Memory B cell (primary cell): Measurements from ENCODE around the gene LRIG3.
"Not testable (repeated sequence)": the region's sequence is repeated elsewhere in the genome, so short reads cannot be mapped to it uniquely, and the experiment has no call there.

Experiments
- ATAC-seq: fragments of 150-1000 bp; cut with Tn5 transposase; 2 replicates; pipeline ENCODE4 v1.10.0; 2021; ENCODE audit warnings: low read depth, mild to moderate bottlenecking, moderate library complexity
- DNase-seq, 2 donors: peaks; one replicate each; pipeline ENCODE4 v3.0.0; 2022; ENCODE audit warnings: low spot score in 2 of 2
- H3K27ac Mint-ChIP-seq: one replicate; pipeline ENCODE4 v1.8.0; 2022; ENCODE audit warnings: mild to moderate bottlenecking, moderate library complexity, mixed read lengths
- H3K27me3 Mint-ChIP-seq: one replicate; pipeline ENCODE4 v1.8.0; 2022; ENCODE audit warnings: mixed read lengths
- H3K36me3 Mint-ChIP-seq: one replicate; pipeline ENCODE4 v1.8.0; 2022; ENCODE audit warnings: mild to moderate bottlenecking, mixed read lengths
- H3K4me1 Mint-ChIP-seq: one replicate; pipeline ENCODE4 v1.8.0; 2022; ENCODE audit warnings: mixed read lengths
- H3K4me3 Mint-ChIP-seq: one replicate; pipeline ENCODE4 v1.8.0; 2022; ENCODE audit warnings: mild to moderate bottlenecking, moderate library complexity, mixed read lengths
- H3K9me3 Mint-ChIP-seq: one replicate; pipeline ENCODE4 v1.8.0; 2022; ENCODE audit warnings: mixed read lengths

The LRIG3 gene

GRCh38 chr12:58881816-58882215 is 38.5 kb downstream of the LRIG3 start:
- Mint-ChIP-seq H3K4me3 (no peak overlapping the region), H3K27me3 (no peaks in the 10 kb centered on the region), H3K27ac (no peak overlapping the region), H3K9me3 (no peaks in the 10 kb centered on the region), H3K4me1 (no peaks in the 10 kb centered on the region), H3K36me3 (no peaks in the 10 kb centered on the region)
- no peak for ATAC-seq
- no peak for DNase-seq

- H3K4me3 Mint-ChIP-seq = no peak overlapping the region
- DNase-seq (no peak), ATAC-seq (no peak)
- no peaks in the 10 kb centered on the region for H3K4me1 Mint-ChIP-seq
- H3K27me3 Mint-ChIP-seq = no peaks in the 10 kb centered on the region
- H3K9me3 Mint-ChIP-seq = no peaks in the 10 kb centered on the region
- no peak overlapping the region for H3K27ac Mint-ChIP-seq
- H3K36me3 Mint-ChIP-seq = no peaks in the 10 kb centered on the region
Measured at GRCh38 chr12:58880639-58881038, 39.7 kb downstream of the LRIG3 start.

- H3K27ac Mint-ChIP-seq = no peak overlapping the region
Measured at GRCh38 chr12:58877243-58877743, 43.0 kb downstream of the LRIG3 start.

GRCh38 chr12:58873496-58873895 is 46.8 kb downstream of the LRIG3 start:
- Mint-ChIP-seq H3K9me3 (peaks cover 1% of the 10 kb centered on the region), H3K36me3 (no peaks in the 10 kb centered on the region), H3K27ac (no peak overlapping the region), H3K4me3 (no peak overlapping the region), H3K27me3 (no peaks in the 10 kb centered on the region), H3K4me1 (no peaks in the 10 kb centered on the region)
- ATAC-seq (no peak), DNase-seq (no peak)

More at GRCh38 chr12:58877243-58877743, 43.0 kb downstream of the LRIG3 start:
- no peaks in the 10 kb centered on the region for H3K27me3 Mint-ChIP-seq
- peaks cover 1% of the 10 kb centered on the region for H3K9me3 Mint-ChIP-seq
- H3K36me3 Mint-ChIP-seq = no peaks in the 10 kb centered on the region
- no peak for DNase-seq
- H3K4me3 Mint-ChIP-seq = no peak overlapping the region
- ATAC-seq = no peak
- no peaks in the 10 kb centered on the region for H3K4me1 Mint-ChIP-seq

- H3K9me3 Mint-ChIP-seq = peaks cover 1% of the 10 kb centered on the region
- no peaks in the 10 kb centered on the region for H3K36me3 Mint-ChIP-seq
- no peak for DNase-seq
- no peaks in the 10 kb centered on the region for H3K4me1 Mint-ChIP-seq
- no peak overlapping the region for H3K27ac Mint-ChIP-seq
- H3K4me3 Mint-ChIP-seq = no peak overlapping the region
- no peak for ATAC-seq
- H3K27me3 Mint-ChIP-seq = no peaks in the 10 kb centered on the region
Measured at GRCh38 chr12:58871556-58871955, 48.7 kb downstream of the LRIG3 start.

- Mint-ChIP-seq H3K27ac (no peak overlapping the region), H3K9me3 (peaks cover 2% of the 10 kb centered on the region), H3K27me3 (no peaks in the 10 kb centered on the region)
Measured at GRCh38 chr12:58870595-58870994, 49.7 kb downstream of the LRIG3 start.

GRCh38 chr12:58860788-58861240 is 59.5 kb downstream of the LRIG3 start:
- Mint-ChIP-seq H3K9me3 (peaks cover 4% of the 10 kb centered on the region), H3K27ac (no peak overlapping the region), H3K36me3 (no peaks in the 10 kb centered on the region), H3K4me3 (no peak overlapping the region), H3K27me3 (no peaks in the 10 kb centered on the region), H3K4me1 (no peaks in the 10 kb centered on the region)
- DNase-seq (no peak), ATAC-seq (no peak)

More at GRCh38 chr12:58870595-58870994, 49.7 kb downstream of the LRIG3 start:
- H3K4me1 Mint-ChIP-seq = no peaks in the 10 kb centered on the region
- no peak overlapping the region for H3K4me3 Mint-ChIP-seq
- no peaks in the 10 kb centered on the region for H3K36me3 Mint-ChIP-seq
- DNase-seq = no peak
- no peak for ATAC-seq

- H3K4me3 Mint-ChIP-seq = no peak overlapping the region
- no peaks in the 10 kb centered on the region for H3K36me3 Mint-ChIP-seq
- peaks cover 2% of the 10 kb centered on the region for H3K9me3 Mint-ChIP-seq
- H3K4me1 Mint-ChIP-seq = no peaks in the 10 kb centered on the region
- H3K27me3 Mint-ChIP-seq = no peaks in the 10 kb centered on the region
- no peak for ATAC-seq
- DNase-seq = no peak
- H3K27ac Mint-ChIP-seq = no peak overlapping the region
Measured at GRCh38 chr12:58860056-58860787, 60.1 kb downstream of the LRIG3 start.

- ATAC-seq (no peak), DNase-seq (no peak)
- Mint-ChIP-seq H3K27ac (no peak overlapping the region), H3K4me1 (no peaks in the 10 kb centered on the region), H3K36me3 (no peaks in the 10 kb centered on the region), H3K9me3 (peaks cover 2% of the 10 kb centered on the region), H3K27me3 (no peaks in the 10 kb centered on the region), H3K4me3 (no peak overlapping the region)
Measured at GRCh38 chr12:58858030-58858429, 62.3 kb downstream of the LRIG3 start.

GRCh38 chr12:58857206-58857605 is 63.1 kb downstream of the LRIG3 start:
- H3K27me3 Mint-ChIP-seq, H3K4me1 Mint-ChIP-seq, ATAC-seq, DNase-seq, H3K4me3 Mint-ChIP-seq, H3K9me3 Mint-ChIP-seq, H3K27ac Mint-ChIP-seq, H3K36me3 Mint-ChIP-seq: not testable (repeated sequence)

GRCh38 chr12:58855630-58856029 is 64.7 kb downstream of the LRIG3 start:
- H3K4me1 Mint-ChIP-seq, ATAC-seq, DNase-seq, H3K36me3 Mint-ChIP-seq, H3K4me3 Mint-ChIP-seq, H3K27me3 Mint-ChIP-seq, H3K27ac Mint-ChIP-seq, H3K9me3 Mint-ChIP-seq: not testable (repeated sequence)

- Mint-ChIP-seq H3K9me3 (peaks cover 2% of the 10 kb centered on the region), H3K4me3 (no peak overlapping the region), H3K27me3 (peaks cover 2% of the 10 kb centered on the region), H3K36me3 (no peaks in the 10 kb centered on the region), H3K27ac (no peak overlapping the region), H3K4me1 (no peaks in the 10 kb centered on the region)
- ATAC-seq = no peak
- DNase-seq = no peak
Measured at GRCh38 chr12:58850826-58851225, 69.5 kb downstream of the LRIG3 start.

- Mint-ChIP-seq H3K9me3 (peaks cover 2% of the 10 kb centered on the region), H3K4me1 (no peaks in the 10 kb centered on the region), H3K36me3 (no peaks in the 10 kb centered on the region), H3K27ac (no peak overlapping the region), H3K27me3 (peaks cover 2% of the 10 kb centered on the region), H3K4me3 (no peak overlapping the region)
- DNase-seq (no peak), ATAC-seq (no peak)
Measured at GRCh38 chr12:58847901-58848600, 72.3 kb downstream of the LRIG3 start.

GRCh38 chr12:58844161-58844560 is 76.1 kb downstream of the LRIG3 start:
- no peaks in the 10 kb centered on the region for H3K36me3 Mint-ChIP-seq
- no peaks in the 10 kb centered on the region for H3K27me3 Mint-ChIP-seq
- H3K4me1 Mint-ChIP-seq = no peaks in the 10 kb centered on the region
- no peak for ATAC-seq
- H3K9me3 Mint-ChIP-seq = peaks cover 4% of the 10 kb centered on the region
- no peak for DNase-seq
- H3K27ac Mint-ChIP-seq = no peak overlapping the region
- no peak overlapping the region for H3K4me3 Mint-ChIP-seq
